Measurements from ENCODE around the gene TRRAP. TPM values are rescaled to one million over a fixed set of nuclear protein-coding genes. Genes with fewer than 3 reads are reported as not detected.

TRRAP gene
- total and polyA plus RNA-seq, 2 of the 8 experiments (the other 6 are each of a cell fraction or from before 2014, with no cell fraction given) = 21.7 to 48.6 TPM

DNA sequence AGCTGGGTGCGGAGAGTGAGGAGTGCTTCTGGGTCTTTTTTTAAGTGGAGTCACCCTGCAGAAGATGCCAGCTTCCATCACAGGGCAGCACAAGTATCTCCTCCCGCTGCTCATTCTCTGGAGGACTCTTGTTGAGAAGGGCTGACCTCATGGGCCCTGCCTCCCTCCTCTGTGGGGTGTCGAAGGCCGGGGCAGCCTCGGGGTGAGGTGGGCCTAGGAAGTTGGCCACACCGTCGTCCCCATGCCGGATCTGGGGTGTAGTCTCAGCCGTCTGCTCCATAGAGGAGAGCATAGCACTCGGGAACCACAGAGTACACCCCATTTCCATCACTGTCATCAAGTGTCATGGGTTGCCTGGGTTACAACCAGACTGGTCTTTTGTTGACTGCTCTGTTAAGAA, 85.0 kb downstream of the TRRAP start:
- POLR2A ChIA-PET (ENCODE audit: partially characterized antibody) = no interaction called here
- no peak overlapping the region for H2AFZ ChIP-seq (ENCODE audit: low read length)

More for the DNA sequence above, 85.0 kb downstream of the TRRAP start:
- no peak overlapping the region for H3K14ac ChIP-seq (ENCODE audit: insufficient read length)
- H3K23ac ChIP-seq (ENCODE audit: insufficient read length) = no peak overlapping the region
- H3K4me3 ChIP-seq (ENCODE audit: extremely low read depth in 1 of 4, insufficient read depth in 2 of 4, low read depth in 3 of 4, low read length in 4 of 4) = no peak overlapping the region
- no peak overlapping the region for H3K4ac ChIP-seq (replicated peaks; ENCODE audit: insufficient read length, low read depth, low read length)
- no peak overlapping the region for H2BK20ac ChIP-seq (ENCODE audit: low read length)
- no peaks in the 10 kb centered on the region for H3K4me1 ChIP-seq (replicated peaks in 1 of 4; ENCODE audit: control insufficient read depth in 3 of 4, insufficient read depth in 4 of 4, low read length in 3 of 4)
- no peaks in the 10 kb centered on the region for H3K23me2 ChIP-seq (ENCODE audit: low read depth, low read length)
- WGBS, 2 experiments (ENCODE audit: extremely low coverage in 1 of 2, insufficient coverage in 1 of 2, insufficient read length in 1 of 2, insufficient replicate concordance in 2 of 2, low coverage in 1 of 2, low lambda C conversion rate in 2 of 2, missing lambda C conversion rate in 1 of 2) = 96% methylated on average over 10 of the region's 10 CpGs; no CpG with 5 or more reads in 1 of the 2 experiments
- no peak overlapping the region for H3K56ac ChIP-seq (replicated peaks; ENCODE audit: insufficient read length, low read depth, low read length)
- H2AK5ac ChIP-seq (ENCODE audit: low read depth, low read length) = no peak overlapping the region
- no peak overlapping the region for H2BK5ac ChIP-seq (ENCODE audit: low read depth, low read length)
- H2BK120ac ChIP-seq (replicated peaks; ENCODE audit: low read depth, low read length) = no peak overlapping the region
- H4K20me1 ChIP-seq (replicated peaks in 1 of 2; ENCODE audit: control insufficient read depth in 1 of 2, insufficient read depth in 2 of 2, low read length in 2 of 2) = peaks cover 5 to 9% of the 10 kb centered on the region in 2 experiments
- H2BK12ac ChIP-seq (ENCODE audit: low read depth, low read length) = no peak overlapping the region
- no peaks in the 10 kb centered on the region for H3K79me2 ChIP-seq (ENCODE audit: control insufficient read depth in 1 of 2, insufficient read depth in 2 of 2, low read length in 2 of 2)
- no peak overlapping the region for H2BK15ac ChIP-seq (ENCODE audit: low read length)
- TF ChIP-seq GTF2F1 (IDR thresholded peaks at IDR 0.05; ENCODE audit: borderline replicate concordance, low read depth, low read length) (no peak), KDM5A (IDR thresholded peaks at IDR 0.05; ENCODE audit: low read length) (no peak), TEAD4 (IDR thresholded peaks at IDR 0.05; ENCODE audit: low read depth, low read length) (no peak), KDM1A (IDR thresholded peaks at IDR 0.05; ENCODE audit: borderline replicate concordance, low read length) (no peak), GABPA (IDR thresholded peaks at IDR 0.05; ENCODE audit: borderline replicate concordance, insufficient read depth, low read length) (no peak), BRCA1 (IDR thresholded peaks at IDR 0.05; ENCODE audit: low read depth, low read length) (no peak), PHF8 (conservative IDR thresholded peaks at IDR 0.05; ENCODE audit: low read depth, low read length) (no peak), SAP30 (IDR thresholded peaks at IDR 0.05; ENCODE audit: insufficient read depth, insufficient replicate concordance, low read length) (no peak), TBP (IDR thresholded peaks at IDR 0.05; ENCODE audit: low read depth, low read length) (no peak)
- TF ChIP-seq, protein P1, sequence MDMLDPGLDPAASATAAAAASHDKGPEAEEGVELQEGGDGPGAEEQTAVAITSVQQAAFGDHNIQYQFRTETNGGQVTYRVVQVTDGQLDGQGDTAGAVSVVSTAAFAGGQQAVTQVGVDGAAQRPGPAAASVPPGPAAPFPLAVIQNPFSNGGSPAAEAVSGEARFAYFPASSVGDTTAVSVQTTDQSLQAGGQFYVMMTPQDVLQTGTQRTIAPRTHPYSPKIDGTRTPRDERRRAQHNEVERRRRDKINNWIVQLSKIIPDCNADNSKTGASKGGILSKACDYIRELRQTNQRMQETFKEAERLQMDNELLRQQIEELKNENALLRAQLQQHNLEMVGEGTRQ (IDR thresholded peaks at IDR 0.05; ENCODE audit: low read length) = no peak
- H4K5ac ChIP-seq (ENCODE audit: insufficient read length, low read depth, low read length) = no peak overlapping the region
- H4K91ac ChIP-seq (replicated peaks; ENCODE audit: insufficient read length, low read length) = no peak overlapping the region
- no peak overlapping the region for H4K8ac ChIP-seq (ENCODE audit: extremely low read depth, insufficient read depth, low read length)
- H3K27me3 ChIP-seq (replicated peaks in 1 of 4; ENCODE audit: control insufficient read depth in 3 of 4, extremely low read depth in 1 of 4, insufficient read depth in 3 of 4, low read length in 3 of 4) = no peaks in the 10 kb centered on the region
- no peak overlapping the region for H3K18ac ChIP-seq (ENCODE audit: extremely low read depth, low read length)
- H3K79me1 ChIP-seq (ENCODE audit: low read depth, low read length) = no peaks in the 10 kb centered on the region
- H3K9me3 ChIP-seq (ENCODE audit: insufficient read depth in 2 of 2, low read depth in 1 of 2, low read length in 1 of 2) = no peaks in the 10 kb centered on the region
- peaks cover 37 to 80% (median 58%) of the 10 kb centered on the region in 4 experiments for H3K36me3 ChIP-seq (ENCODE audit: control insufficient read depth in 2 of 4, insufficient read depth in 4 of 4, low read length in 3 of 4)
- H3K4me2 ChIP-seq (ENCODE audit: insufficient read depth in 1 of 2, low read depth in 2 of 2, low read length in 2 of 2) = no peak overlapping the region
- no peak overlapping the region for H3K9ac ChIP-seq (replicated peaks in 1 of 4; ENCODE audit: extremely low read depth in 1 of 4, low read depth in 3 of 4, low read length in 3 of 4)
- CTCF ChIA-PET (ENCODE audit: partially characterized antibody) = interaction anchor here (1.5 kb wide), 1 partner anchor 29 kb away, joined by 5 read pairs; no protein-coding TSS in a partner anchor
- FAIRE-seq (no peak), DNase-seq (ENCODE audit: low read depth in 1 of 2, low spot score in 2 of 2) (no peak)
- no peak overlapping the region for H3K27ac ChIP-seq (ENCODE audit: low read depth, low read length)

Data from H1 (cell line).